ENCODE measurements around the gene FTH1. TPM values are rescaled to one million over a fixed set of nuclear protein-coding genes. Genes with fewer than 3 reads are reported as not detected.

The FTH1 gene
- total and polyA plus RNA-seq, 2 of the 13 experiments (the other 11 are each of a cell fraction or from before 2014, with no cell fraction given), result 607 to 760 TPM

DNA sequence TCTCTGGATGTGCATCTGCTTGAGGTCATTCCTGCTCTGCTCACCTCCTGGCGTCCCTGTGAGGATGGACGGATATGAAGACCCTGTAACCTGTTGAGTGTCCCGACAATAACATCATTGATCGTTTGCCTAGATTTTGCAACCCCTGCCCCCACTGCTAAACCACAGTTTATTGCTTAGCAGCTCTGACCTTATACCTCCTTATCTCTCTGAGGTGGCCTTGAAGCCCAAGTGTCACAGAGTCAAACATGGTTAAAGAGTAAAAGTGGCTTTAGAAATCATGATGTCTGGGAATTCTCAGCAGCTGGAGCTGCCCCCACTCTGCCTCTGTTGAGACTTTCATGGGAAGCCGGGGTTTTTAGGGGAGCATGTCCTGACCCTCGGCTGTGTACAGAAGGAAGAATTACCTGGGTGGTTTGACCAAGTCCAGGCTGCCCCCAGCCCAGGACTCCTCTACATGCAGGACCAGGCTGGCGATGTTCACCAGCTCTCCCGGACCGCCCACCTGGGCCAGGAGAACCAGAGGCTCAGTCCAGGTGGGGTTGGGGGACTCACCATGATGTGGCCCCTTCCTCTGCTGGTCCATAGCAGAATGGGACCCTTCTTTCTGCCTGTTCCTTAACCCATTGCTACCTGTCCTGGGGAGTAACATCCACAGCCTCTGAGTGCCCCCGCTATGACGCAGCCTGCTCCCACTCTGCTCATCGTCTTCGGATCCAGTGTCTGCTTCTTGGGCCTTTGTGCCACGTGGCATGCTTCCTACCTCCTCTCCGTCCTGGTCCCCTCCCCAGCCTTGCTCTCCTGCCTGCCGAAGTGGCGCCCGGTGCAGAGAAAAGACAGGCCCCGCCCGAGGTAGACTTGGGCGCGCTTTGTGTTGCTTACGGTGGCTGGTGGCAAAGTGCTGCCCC lies 33.4 kb upstream of the FTH1 start (continued):
- TF ChIP-seq ZNF678 (CRISPR knock-in tag; IDR thresholded peaks at IDR 0.05) (no peak), IKZF4 (CRISPR knock-in tag; IDR thresholded peaks at IDR 0.05; ENCODE audit: borderline replicate concordance, low read depth, not compliant biosample characterization) (peak; percentile 21), CCDC6 (CRISPR knock-in tag; IDR thresholded peaks at IDR 0.05) (no peak), NCOR1 (IDR thresholded peaks at IDR 0.05; ENCODE audit: borderline replicate concordance, low read length) (peak; percentile 33; the same call in 1 of the 2 replicates), POLR2A (IDR thresholded peaks at IDR 0.05; ENCODE audit: insufficient read depth in 1 of 2, low read depth in 2 of 2, low read length in 2 of 2) (peak; percentile 68 to 81), FOXO1 (CRISPR knock-in tag; IDR thresholded peaks at IDR 0.05) (peak; percentile 69), SATB2 (CRISPR knock-in tag; IDR thresholded peaks at IDR 0.05) (no peak), ARID5B (CRISPR knock-in tag; IDR thresholded peaks at IDR 0.05) (peak; percentile 83), ZNF615 (CRISPR knock-in tag; IDR thresholded peaks at IDR 0.05; ENCODE audit: borderline replicate concordance) (no peak), RBM22 (optimal IDR thresholded peaks at IDR 0.05; ENCODE audit: low read length) (no peak), SRSF1 (optimal IDR thresholded peaks at IDR 0.05; ENCODE audit: low read depth, low read length) (no peak), ZNF17 (CRISPR knock-in tag; IDR thresholded peaks at IDR 0.05) (no peak)
- TF ChIP-seq, protein P1, sequence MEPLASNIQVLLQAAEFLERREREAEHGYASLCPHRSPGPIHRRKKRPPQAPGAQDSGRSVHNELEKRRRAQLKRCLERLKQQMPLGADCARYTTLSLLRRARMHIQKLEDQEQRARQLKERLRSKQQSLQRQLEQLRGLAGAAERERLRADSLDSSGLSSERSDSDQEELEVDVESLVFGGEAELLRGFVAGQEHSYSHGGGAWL (CRISPR knock-in tag; IDR thresholded peaks at IDR 0.05), result no peak
- TF ChIP-seq, protein P2, sequence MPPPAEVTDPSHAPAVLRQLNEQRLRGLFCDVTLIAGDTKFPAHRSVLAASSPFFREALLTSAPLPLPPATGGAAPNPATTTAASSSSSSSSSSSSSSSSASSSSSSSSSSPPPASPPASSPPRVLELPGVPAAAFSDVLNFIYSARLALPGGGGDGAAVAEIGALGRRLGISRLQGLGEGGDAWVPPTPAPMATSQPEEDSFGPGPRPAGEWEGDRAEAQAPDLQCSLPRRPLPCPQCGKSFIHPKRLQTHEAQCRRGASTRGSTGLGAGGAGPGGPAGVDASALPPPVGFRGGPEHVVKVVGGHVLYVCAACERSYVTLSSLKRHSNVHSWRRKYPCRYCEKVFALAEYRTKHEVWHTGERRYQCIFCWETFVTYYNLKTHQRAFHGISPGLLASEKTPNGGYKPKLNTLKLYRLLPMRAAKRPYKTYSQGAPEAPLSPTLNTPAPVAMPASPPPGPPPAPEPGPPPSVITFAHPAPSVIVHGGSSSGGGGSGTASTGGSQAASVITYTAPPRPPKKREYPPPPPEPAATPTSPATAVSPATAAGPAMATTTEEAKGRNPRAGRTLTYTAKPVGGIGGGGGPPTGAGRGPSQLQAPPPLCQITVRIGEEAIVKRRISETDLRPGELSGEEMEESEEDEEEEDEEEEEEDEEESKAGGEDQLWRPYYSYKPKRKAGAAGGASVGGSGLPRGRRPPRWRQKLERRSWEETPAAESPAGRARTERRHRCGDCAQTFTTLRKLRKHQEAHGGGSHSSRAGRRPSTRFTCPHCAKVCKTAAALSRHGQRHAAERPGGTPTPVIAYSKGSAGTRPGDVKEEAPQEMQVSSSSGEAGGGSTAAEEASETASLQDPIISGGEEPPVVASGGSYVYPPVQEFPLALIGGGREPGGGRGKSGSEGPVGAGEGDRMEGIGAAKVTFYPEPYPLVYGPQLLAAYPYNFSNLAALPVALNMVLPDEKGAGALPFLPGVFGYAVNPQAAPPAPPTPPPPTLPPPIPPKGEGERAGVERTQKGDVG (CRISPR knock-in tag; IDR thresholded peaks at IDR 0.05; ENCODE audit: borderline replicate concordance), result peak; percentile 80; the same call in 1 of the 2 replicates
- TF ChIP-seq, protein P3, sequence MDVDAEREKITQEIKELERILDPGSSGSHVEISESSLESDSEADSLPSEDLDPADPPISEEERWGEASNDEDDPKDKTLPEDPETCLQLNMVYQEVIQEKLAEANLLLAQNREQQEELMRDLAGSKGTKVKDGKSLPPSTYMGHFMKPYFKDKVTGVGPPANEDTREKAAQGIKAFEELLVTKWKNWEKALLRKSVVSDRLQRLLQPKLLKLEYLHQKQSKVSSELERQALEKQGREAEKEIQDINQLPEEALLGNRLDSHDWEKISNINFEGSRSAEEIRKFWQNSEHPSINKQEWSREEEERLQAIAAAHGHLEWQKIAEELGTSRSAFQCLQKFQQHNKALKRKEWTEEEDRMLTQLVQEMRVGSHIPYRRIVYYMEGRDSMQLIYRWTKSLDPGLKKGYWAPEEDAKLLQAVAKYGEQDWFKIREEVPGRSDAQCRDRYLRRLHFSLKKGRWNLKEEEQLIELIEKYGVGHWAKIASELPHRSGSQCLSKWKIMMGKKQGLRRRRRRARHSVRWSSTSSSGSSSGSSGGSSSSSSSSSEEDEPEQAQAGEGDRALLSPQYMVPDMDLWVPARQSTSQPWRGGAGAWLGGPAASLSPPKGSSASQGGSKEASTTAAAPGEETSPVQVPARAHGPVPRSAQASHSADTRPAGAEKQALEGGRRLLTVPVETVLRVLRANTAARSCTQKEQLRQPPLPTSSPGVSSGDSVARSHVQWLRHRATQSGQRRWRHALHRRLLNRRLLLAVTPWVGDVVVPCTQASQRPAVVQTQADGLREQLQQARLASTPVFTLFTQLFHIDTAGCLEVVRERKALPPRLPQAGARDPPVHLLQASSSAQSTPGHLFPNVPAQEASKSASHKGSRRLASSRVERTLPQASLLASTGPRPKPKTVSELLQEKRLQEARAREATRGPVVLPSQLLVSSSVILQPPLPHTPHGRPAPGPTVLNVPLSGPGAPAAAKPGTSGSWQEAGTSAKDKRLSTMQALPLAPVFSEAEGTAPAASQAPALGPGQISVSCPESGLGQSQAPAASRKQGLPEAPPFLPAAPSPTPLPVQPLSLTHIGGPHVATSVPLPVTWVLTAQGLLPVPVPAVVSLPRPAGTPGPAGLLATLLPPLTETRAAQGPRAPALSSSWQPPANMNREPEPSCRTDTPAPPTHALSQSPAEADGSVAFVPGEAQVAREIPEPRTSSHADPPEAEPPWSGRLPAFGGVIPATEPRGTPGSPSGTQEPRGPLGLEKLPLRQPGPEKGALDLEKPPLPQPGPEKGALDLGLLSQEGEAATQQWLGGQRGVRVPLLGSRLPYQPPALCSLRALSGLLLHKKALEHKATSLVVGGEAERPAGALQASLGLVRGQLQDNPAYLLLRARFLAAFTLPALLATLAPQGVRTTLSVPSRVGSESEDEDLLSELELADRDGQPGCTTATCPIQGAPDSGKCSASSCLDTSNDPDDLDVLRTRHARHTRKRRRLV (CRISPR knock-in tag; IDR thresholded peaks at IDR 0.05), result no peak

Measured in HepG2 (cell line).